Fibroblast of skin of scalp (primary cell): ENCODE measurements around the gene PKNOX1.
"Not testable (repeated sequence)": the region's sequence is repeated elsewhere in the genome, so short reads cannot be mapped to it uniquely, and the experiment has no call there.

ENCODE experiments used
- DNase-seq: peaks from one replicate; pipeline ENCODE4 v3.0.0-alpha.2; 2013

The PKNOX1 gene

GRCh38 chr21:43062955-43063664 is 88.7 kb downstream of the PKNOX1 start:
- DNase-seq, result not testable (repeated sequence)

DNA sequence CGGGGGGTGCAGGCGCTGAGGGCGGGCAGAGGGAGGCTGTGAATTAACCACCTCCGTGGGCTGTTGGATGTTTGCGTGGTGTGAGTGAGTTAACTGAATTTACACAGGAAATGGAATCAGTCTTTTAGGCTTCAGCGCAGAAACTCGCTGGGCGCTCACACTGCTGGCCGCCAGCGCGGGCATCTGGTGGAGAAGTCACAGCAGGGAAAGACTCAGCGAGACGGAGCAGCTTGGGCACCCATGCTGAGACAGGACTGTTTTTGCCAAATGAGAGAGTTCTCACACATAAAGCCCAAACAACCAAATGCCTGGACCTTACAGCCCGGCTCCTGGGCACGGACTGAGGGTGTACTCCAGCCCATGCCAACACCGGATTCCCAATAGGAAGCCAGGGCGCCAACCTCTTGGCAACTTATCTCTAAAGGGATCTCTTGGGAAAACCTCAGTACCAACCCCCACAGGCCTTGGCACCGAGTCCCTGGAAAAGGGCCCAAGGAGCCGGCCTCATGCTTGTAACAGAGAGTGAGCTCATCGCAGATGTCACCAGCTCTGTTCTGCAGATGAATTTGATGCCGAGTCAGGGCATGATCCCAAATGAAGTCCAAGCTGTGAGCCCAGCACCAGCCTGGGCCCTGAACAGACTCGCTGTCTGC is 90.0 kb downstream of the PKNOX1 start:
- DNase-seq, result not testable (repeated sequence)

DNA sequence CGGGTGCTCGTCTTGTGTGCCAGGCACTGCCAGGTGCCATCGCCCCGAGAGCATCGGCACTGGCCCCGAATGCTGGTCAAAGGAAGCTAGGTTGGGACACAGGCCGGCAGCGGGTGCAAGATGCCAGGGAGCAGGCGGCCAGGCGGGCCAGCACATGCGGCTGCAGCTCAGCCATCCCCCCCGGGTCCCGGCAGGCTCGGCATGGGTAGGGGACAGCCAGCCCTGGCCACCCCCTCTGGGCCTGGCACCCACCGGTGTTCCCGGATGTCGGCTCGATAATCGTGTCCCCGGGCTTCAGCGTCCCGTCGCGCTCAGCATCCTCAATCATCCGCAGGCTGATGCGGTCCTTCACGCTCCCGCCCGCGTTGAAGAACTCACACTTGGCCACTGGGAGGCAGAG is 91.6 kb downstream of the PKNOX1 start:
- DNase-seq, result not testable (repeated sequence)

GRCh38 chr21:43066690-43067089 is 92.3 kb downstream of the PKNOX1 start:
- DNase-seq, result not testable (repeated sequence)

- DNase-seq, result not testable (repeated sequence)
Observed at GRCh38 chr21:43068065-43068464, 93.7 kb downstream of the PKNOX1 start.

DNA sequence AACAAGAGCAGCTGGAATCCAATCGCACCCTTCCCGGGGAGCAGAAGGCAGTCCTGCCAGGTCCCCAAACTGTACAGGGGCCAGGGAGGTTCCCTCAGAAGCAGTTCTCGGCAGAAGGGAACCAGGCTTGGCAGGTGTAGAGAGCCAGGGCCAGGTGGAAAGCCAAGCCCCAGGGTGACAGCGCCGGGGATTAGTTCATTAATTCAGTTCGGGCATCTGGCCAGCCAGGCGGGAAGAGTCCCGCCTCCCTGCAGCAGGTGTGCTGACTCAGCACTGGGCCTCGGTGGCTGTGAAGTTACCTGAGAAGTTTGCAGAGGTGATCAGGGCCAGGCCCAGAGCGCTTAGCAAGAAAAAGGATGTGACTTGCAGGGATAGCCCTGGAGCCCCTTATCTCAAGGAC is 95.3 kb downstream of the PKNOX1 start:
- DNase-seq, result not testable (repeated sequence)

DNA sequence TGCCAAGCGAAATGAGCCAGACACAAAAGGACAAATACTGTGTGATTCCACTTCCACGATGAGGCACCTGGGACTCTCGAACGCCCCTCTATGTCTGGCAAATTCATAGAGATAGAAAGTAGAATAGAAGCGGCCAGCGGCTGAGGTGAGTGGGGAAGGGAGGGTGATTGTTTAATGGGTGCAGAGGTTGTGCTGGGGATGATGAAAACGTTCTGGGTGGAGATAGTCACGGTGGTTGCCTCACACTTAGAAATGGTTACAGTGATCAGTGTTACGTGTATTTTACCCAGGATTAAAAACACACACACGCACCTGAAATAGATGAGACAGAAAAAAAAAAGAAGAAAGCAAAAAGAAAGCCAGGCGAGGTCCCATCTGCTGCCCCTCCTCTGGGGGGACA is 98.4 kb downstream of the PKNOX1 start:
- DNase-seq, result not testable (repeated sequence)

DNA sequence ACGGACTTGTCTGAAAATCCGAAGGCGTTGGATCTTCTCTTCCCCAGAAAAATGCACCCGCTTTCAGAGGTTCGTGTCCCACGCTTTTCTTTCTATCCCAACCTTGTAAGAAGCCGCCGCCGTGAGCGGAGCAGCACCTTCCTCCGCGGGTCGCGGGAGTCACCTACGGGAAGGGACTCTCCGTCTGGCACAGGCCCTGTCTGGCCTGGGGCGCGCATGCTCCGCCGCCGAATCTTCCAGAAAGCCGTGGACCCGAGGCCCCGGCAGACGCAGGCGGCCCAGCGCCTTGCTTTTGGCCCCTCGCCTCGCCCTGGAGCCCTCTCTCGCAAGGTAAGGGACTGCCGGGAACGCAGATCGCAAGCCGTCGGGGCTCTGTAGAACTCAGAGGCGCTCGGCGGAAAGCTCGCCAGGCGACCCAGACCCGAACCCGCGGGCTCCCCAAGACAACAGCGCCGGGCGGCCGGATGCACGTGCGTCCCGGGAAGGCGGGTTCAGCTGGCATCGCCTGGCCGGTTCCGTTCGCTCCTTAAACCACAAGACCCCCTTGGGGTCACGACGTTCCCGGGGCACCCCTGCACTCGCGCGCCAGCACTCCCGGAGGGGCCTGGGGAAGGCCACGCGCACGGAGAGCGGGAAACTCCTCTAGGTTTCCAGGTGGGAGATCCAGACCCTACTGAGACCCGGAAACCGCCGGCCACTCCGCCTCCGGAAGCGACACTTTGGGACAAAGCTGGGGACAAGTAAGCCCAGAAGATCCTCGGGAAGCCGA is 100.2 kb downstream of the PKNOX1 start:
- DNase-seq, result not testable (repeated sequence)

DNA sequence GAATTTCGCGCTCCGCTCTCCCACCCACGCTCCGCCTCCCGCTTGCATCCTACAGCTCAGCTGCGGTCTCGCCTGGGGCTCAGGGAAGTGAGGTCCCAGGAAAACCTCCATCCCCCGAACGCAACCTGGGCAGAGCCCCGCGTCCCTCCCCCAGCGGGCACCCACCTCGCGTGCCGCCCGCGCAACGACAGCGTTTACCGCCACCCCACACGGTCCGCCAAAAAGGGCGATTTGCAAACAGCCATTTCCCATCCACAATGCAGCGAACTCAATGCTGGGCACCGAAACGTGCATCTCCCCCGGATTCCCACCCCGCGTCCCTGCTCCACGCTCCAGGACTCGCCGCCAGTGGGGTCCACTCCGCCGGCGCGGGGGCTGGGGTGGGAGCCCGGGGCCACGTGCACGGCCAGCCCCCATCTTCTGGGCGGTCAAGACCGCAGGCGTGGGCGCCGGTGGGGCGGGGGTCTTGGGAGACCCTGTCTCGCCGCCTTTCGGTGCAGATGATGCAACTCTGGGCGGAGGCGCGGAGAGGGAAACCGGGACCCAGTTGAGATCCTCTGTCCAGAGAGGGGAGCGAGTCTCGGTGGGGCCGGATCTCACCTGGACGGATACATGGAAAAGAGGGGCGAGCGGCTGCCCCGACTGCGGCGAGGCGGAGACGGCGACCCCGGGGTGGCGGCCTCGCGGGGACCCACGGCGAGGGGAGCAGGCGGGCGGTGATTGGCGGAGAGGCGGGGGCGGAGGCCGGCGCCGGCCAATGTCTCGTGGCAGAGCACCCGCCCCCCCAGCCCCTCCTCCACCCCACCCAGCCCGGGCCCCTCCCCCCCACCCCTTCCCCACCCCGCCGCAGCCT is 101.0 kb downstream of the PKNOX1 start, which contains the start of gene CBS:
Gene CBS, minus strand, starts transcription at position 666 of the 853 bp plus-strand sequence. CDS start 3,642 bp downstream, outside the sequence.
- not testable (repeated sequence) for DNase-seq

GRCh38 chr21:43076023-43076637 is 101.8 kb downstream of the PKNOX1 start:
- DNase-seq, result not testable (repeated sequence)

DNA sequence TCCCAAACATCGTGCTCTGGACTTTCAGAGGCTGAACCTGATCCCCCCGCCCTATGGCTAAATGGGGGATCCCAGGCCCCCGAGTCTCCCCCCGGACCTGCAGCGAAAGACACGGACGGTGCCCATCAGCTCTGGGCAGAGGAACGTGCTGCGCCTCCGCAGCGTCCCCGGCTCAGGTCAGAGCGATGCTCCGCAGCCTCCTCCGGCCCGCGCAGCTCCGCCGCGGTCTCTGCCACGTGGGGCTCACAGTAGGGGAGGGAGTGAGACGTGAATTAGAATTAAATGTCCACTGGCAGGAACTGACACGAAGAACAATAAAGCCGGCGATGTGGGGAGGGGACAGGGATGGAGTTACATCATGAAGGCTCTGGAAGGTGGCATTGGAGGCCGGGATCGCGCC is 102.3 kb downstream of the PKNOX1 start:
- not testable (repeated sequence) for DNase-seq

DNA sequence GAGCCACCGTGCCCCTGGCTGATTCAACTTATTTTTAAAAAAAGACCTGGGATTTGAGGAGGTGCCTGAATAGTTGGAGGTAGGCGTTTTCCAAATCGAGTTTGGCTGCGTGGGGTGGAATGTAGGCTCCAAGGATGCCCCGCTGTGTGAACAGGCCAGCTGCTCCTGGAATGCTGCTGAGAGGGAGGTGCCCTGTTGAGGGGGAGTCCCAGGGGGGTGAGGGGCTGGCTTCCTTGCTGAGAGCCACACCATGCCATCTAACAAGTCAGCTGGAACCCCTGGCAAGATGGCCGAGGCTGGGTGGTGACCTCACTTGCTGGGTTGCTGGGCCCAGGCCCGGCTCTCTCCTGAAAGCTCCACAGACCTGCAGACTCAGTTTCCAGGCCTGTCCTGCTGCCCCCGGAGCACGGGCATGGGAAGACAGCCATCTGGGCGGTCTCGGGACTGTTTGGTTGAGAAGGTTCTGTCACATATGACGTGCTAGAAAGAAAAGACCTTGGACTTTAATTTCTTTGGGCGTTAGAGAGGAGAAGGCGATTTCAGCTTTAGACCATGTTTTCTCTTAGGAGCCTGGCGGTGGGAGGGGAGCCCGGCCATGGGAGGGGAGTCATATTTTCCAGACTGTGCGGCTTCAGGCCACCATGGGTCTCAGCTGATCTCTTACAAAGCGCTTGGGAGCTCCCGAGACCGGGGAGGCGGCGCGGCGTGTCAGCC is 108.4 kb downstream of the PKNOX1 start:
- not testable (repeated sequence) for DNase-seq
